Measurements from ENCODE around the gene R3HDM2.

The R3HDM2 gene

DNA sequence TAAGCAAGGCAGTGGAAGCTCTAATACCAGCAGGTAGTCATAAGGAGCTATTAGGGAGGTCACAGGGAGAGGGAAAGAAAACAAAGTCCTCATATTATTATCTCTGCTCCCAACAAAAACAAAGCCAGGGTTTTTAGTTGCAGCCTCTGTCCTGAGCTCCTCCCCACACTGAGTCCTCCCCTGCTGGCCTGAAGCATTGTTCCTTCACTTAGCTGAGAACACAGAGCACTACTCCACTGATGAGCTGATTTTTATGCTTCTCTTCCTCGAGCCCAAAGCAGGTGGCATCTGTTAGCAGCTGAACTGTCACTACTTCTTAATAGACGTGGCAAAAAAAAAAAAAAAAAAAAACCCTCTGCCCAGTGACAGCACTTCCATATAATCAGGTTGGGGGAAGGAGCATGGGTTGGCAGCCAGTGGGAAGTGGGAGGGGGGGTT lies 169.4 kb downstream of the R3HDM2 start:
- DNase-seq: peak; percentile 71

DNA sequence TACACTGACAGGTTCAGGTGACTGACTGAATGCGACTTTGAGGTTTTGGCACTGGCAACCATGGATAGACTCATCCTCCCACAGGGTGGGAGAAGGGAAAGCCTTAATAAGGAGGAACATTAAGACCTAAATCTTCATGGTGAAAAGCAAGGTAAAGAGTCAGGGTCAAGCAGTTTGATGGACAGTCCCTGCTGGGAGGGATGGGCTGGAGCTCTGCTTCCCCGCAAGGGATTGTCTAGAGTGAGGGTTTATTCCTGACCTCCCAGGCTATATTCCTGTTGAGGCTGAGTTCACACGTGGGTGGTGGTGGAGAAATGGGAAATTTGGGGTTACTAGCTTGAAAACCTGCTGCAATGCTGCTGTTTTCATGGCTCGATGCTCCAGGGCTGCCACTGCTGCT lies 170.5 kb downstream of the R3HDM2 start:
- no peak for DNase-seq

DNA sequence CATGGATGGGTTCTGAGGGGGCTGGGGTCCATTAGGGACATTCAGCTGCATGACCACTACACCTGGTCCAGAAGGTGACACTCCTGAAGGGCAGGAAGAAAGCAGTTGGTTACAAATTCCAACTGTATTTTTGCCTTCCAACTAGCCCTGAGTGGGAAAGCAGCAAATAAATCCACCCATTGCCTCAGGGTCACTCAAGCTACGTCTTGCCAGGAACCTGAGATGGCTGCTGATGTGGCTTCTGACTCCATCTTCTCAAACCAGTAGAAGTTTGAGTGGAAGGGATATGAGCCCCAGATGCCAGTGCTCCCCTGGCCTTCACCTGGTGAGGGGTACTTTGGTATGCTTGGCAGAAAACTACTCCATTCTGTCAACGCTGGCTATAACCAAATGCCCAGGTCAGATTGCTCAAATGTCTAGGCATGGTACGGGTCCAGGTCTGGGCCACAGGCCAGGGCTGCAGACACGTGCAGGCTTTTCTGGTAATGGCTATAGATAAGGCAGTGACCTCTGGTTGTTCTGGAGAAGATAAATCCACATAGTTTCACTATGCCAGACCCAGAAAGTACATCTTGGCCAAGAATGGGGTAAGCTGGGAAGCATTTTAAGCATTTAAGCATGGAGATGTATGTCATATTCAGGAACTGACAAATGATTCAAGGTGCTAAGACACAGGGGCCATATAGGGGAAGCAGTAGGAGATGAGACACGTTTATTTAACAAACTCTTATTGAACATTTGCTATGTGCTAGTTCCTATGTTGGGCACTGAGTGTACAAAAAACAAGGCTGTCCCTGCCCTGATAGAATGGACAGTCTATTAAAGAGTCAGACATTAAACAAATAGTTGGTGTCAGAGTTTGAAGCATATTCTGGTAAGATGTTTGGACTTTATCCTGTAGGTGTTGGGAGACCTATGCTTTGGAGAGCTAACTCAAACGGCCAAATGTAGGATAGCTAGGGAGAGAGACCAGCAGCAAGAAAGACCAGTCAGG lies 171.6 kb downstream of the R3HDM2 start:
- no peak for DNase-seq

DNA sequence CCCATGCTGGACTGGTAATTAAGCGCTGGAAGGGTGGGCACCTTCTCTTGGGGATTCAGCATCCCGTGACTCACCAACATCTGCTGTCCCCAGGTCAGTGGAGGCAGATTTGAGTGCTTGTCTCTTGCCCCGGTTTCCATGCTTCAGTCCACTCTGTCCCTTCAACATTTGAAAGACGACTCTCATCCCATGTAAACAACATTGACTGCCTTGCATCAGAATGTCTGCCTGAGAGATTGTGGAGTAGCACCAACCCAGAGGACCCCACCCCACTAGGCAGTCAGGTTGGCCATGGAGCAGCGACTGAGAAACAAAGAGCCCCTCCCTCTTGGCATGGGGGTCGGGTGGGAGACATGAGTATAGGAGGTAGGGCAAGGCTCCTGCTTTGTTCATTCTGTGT lies 174.9 kb downstream of the R3HDM2 start:
- no peak for DNase-seq

DNA sequence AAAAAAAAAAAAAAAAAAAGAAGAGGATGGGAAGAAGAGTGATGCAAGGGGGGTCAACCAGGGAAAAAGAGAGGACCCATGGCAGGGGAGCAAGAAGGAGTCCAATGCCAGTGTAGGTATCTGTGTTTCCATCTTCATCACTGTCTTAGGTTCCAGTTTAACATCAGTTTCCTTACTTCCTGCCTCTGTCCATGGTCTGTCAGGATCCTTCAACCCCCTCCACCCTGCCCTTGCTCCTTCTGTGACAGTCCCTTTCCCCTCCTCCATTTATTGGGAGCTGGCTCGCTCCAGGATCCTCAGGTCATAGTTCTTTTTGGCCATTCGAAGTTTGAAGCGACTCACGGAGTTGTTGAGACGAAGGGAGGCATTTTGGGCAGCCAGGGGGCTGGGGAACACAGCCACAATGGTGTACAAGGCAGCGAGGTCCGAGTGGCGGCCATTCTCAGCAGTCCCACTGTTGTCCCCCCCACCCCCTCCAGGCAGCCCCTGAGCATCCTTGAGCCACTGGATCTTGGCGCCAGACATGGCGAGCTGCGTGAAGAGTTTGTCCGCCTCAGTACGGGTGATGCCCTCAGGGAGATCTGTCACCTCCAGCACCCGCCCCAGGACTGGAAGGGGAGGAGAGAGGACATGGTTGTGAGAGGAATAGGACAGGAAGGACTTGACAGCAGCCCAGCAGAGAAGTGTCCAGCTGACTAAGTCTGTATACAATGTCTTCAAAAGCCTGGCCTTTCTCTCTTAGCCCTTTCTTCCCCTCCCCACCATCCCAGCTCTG lies 176.2 kb downstream of the R3HDM2 start:
- no peak for DNase-seq

DNA sequence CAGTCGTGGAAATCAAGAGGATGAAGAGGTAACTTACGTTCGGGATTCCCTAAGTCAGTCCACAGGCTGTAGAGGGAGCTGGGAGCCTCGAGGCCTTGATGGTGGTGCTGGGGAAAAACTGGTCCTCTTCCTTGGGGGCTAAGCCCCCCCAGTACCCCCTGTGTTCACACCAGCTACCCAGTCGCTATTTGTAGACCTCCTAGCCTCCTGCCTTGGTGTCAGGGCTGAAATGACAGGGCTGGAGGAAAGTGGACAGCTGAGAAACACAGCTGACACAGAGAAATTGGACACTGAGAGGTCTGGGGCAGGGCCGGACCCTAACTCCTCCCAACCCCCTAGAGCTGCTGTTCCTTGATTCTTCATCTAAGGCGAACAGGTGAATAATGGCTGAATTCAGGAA lies 179.9 kb downstream of the R3HDM2 start, which contains the start of gene STAC3:
TSS of gene STAC3 (minus strand) at position 232 of the 400 bp plus-strand sequence. CDS start 1,551 bp downstream, outside the sequence.
- DNase-seq: no peak

DNA sequence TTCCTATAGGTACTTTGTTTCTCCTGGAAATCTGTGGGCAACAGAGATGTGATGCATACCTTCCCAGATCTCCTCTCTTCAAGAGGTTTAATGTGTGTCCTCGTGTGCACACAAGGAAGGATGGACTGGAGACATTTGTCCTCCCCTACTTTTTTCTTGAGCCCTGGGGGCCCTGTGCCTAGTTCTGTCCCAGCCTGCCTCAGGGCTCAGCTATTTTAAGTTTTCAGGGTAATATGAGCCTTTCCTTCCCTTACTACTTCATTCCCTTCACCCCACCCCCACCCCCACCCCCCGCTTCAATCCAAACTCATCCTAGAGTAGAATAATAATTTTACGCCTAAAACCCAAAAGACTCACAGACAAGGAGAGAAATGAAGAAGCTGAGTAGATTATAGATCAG lies 180.3 kb downstream of the R3HDM2 start:
- no peak for DNase-seq

DNA sequence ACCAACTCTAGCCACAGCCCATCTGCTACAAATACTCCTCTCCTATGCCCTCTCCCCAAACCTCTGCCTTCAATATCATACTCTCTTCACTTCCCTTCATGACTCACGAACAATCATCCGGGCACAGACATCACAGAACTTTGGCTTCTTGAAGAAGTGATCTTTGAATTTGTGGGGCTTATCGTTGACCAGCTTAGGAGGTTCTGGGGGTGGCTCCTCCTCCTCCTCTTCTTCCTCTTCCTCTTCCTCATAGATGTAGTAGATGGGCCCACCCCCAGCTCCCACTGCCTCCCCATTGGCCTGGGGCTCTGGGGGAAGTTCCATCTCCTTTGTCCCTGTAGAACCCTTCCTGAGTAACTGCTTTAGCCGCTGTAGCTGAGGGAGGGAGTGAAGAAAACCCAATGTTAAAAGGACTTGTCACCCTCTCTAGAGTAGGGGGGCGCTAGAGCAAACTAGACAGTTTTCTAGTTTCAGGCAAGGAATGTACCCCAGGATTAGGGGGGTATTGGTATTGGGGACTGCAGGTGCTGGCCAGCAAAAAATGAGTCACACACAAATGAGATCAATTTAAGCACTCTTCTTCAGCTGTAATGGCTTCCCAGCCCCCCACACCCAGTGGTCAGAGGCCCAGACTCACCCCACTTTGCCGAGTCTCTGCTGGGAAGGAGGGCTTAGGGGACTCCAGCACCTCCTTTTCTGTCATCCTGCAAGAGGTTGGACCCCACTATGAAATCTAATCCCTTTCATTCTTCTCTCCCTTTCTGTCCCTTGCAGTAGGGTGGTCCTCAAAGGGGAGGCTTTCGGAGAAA lies 181.7 kb downstream of the R3HDM2 start:
- DNase-seq: no peak

DNA sequence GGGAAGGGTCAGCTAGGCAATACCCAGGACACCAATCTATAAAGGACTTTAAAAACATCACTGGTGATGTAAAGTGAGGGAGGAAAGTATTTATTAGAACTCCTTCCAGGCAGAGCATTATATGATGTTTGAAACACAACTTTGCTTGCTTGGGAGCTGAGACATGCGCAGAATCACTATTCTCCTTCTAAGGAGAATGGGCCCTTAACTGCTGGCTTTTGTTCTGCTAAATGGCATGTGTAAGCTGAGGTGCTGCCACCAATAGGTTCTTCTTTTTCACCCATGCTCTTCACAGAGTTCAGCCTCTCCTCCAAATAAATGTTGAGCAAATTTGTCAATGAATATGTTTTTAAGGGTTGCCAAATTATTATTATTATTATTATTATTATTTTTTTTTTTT lies 183.8 kb downstream of the R3HDM2 start:
- no peak for DNase-seq

DNA sequence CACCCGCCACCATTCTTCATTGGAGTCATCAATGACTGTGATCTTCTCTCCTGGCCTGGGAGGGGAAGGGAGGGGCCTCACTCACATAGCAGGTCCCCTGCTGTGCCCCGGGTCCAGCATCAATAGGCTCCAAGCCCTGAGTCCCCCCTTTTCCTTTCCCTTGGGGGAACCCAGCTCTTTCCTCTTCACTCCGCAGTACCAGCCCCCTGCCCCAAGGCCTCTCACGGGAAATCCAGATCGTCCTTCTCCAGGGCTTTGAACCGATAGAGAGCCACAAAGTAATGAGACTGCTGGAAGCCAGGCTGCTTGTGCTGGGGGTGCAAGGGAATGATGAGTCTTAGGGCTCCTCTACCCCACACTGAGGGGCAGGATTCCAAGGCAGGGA lies 186.5 kb downstream of the R3HDM2 start:
- no peak for DNase-seq

DNA sequence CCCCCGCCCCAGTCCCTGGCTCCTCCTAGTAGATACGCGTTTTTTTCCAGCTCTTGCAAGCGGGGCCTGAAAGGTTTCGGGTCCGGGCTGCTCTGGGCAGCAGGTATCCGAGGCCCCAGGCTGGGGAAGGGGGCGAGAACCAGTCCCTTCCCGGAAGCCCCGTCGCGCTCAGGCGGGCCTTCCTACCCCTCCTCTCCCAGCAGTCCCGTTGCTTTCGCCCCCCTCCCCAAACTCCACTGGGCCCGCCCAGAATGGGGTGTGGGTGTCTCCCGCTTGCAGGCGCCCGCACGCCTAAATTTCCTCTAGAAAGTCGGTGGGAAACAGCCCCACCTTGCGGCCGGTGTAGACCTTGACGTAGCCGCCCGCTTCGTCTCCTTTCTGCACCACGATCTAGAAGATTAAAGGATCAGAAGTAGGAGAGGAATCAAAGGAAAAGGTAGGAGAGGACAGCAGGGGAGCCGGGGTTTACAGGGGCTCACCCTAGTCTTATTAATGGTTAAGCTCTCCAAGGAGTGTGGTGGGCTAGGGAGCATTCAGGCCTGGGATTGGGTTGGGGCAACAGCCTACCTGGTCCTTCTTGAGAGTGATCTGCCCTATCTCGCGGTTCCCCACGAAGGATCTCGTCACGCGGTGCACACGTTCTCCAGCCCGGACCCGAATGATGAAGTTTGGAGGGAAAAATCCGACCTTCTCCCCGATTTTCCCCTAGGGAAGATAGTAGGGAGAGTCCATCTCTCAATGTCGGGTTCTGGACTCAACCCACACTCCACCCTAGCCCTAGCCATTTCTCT lies 187.1 kb downstream of the R3HDM2 start:
- DNase-seq: peak; percentile 93

DNA sequence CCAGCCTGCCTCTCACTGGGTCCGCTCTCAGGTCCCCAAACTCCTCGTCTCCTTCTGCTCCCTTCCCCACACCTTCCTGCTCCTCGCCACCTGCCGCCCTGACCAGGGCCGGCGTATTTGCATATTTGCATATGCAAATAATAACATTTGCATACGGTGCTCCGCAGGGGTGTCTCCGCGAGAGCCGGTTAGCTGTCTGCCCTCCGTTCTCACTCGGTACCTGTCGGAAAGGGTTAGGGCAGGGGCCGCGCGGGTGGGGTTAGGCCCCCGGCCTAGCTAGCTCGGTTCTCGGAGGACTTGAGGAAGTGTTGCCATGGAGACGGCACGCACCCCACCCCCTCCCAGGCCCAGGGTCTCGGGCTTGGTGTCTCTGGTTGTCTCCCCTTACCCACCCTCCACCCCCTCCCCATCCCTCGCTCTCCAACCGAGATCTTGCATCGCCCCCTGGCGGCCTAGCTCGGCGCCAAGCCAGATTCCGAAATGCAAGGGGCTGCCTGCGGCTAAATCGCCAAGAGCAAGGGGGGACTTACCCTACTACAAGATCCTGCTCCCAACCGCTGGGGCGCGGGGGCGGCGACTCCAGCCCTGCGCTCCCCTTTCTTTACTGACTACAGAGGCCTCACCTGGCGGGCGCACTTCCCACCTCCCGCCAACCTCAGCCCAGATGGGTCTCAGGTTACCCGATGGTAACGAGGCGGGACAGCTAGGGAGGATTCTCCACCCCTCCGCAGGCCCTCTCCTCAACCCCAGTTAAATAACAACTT lies 188.0 kb downstream of the R3HDM2 start:
- DNase-seq: peak; percentile 96

DNA sequence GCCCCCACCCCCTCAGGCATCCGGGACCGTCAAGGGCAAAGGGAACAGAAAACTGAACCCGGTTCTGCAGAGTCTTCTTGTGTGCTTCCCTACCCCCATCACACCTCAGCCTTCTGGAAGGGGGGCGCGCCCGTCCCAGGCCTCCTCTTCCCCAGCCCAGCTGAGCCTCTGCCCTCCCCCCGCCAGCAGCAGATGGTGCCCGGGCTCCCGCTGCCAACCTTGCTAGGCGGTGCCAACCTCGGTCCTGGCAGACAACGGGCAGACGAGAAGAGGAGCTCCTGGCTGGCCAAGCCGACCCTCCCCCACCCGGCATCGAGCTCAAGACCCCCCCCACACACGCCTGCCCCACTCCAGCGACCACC lies 188.5 kb downstream of the R3HDM2 start:
- no peak for DNase-seq

DNA sequence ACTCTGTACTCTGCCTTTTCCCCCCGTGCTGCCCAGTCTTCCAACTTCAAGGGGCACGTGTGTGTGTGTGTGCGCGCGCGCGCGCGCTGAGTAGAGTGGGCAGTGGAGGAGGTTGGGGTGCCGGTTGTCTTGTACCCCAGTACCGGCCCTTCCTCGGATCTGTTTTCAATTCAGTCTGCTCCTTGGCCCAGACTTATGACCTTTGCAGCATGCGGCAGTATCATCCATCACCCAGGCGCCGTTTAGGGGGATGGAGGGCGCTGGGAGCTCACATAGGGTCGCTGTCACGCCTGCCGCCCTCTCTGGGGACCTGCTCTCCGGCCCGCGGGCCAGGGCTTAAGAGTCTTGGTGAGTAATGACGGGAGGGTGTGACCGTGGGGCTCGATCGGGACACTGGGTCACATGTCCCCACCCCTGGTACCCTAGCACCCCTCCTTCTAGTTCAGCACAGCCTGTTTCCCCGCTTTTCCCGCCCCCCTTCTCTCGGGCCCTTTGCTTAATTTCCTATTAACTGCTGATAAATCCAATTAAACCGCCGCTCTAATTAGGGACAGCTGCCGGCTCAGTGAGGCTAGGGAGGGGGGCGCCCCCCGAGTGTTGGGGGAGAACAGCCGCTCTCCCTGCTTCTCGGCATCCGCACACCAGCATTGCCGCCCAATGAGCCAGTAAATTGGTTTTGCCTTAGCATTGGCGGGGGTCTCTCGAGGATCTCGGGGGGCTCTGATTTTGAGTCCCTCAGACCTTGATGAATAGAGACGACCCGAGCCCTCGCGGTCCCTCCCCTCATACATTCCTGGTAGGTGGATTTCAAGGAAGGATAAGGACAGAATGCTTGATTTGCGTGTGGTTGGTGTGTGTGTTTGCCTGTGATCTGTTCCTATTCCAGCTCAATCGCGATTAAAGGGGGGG lies 189.2 kb downstream of the R3HDM2 start:
- peak; percentile 74 for DNase-seq

DNA sequence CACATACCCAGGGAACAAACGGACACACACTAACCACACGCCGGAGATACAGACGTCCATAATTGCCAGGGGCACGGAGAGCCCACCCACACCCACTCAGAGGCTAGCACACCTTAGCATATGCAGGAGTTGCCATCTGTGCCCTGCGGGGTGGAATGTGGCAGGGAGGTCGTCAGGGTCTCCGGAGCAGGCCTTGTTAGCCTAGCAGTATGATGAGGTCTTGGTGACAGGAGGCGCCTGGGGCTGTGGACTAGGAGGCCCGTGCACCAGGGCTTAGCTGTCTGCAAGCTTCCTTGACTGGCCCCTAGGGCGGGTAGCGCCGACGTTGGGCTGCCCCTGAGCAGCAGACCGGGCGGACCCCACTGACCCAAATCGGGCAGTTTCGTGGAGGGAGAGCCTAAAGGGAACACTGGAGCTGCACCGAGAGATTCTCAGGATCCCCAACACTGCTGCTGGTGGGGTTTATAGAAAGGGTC lies 189.9 kb downstream of the R3HDM2 start:
- DNase-seq: peak; percentile 81

DNA sequence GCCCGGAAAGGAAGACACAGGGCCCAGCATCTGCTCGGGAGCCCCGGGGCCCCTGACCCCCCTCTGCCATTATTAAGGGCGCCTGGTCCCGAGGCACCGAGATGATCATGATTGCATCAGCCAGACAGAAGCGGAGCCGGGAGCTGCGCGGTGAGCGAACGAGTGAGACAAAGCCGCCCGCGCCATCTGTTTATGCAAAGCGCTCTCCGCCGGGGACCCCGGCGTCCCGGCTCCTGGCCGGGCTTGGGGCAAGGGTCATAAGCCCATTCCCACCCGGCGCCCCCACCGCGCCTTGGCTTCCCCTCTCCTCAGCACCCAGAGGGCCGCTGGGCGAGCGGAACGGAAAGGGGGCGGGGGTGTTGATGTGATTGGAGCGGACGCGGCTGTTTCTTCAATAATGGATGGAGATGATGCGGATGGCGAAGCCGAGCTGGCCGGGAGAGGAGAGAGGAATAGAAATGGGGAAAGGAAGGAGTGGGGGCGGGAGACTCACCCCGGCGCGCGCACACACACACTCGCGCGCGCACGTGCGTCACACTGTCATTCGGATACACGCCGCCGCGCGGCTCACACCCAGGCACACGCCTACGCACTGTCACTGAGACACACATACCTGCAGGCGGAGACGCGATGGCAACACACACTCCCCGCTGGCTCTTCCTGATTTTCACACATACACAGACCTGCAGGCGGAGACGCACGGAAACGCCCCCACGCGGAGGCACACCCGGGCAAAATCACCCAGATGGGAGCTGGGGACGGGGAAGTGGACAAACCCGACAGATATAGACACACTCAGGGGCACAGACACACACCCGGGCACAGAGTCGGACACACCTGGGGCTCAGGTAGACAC lies 190.5 kb downstream of the R3HDM2 start:
- DNase-seq: peak; percentile 88

DNA sequence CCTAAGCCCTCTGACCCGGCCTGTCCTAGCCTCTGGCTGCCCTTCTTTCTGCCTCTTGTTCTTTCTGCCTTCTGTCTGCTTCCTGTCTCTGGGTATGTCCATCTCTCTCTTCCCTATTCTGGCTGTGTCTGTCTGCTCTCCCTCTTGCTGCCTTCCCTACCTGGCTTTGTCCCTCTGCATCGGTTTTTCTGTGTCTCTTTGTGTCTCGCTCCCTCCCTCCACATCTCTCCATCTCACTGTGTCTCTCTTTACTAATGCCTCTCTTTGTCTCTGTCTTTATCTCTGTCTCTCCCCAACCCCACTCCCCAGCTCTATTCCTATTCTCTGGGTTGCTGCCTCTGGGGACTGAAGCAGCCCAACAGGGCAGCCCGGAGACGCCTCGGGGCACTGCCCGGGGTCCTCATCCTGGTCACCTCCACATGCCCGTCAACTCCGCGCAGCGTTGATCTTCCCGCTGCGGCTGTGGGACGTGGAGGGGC lies 191.2 kb downstream of the R3HDM2 start:
- DNase-seq: no peak

DNA sequence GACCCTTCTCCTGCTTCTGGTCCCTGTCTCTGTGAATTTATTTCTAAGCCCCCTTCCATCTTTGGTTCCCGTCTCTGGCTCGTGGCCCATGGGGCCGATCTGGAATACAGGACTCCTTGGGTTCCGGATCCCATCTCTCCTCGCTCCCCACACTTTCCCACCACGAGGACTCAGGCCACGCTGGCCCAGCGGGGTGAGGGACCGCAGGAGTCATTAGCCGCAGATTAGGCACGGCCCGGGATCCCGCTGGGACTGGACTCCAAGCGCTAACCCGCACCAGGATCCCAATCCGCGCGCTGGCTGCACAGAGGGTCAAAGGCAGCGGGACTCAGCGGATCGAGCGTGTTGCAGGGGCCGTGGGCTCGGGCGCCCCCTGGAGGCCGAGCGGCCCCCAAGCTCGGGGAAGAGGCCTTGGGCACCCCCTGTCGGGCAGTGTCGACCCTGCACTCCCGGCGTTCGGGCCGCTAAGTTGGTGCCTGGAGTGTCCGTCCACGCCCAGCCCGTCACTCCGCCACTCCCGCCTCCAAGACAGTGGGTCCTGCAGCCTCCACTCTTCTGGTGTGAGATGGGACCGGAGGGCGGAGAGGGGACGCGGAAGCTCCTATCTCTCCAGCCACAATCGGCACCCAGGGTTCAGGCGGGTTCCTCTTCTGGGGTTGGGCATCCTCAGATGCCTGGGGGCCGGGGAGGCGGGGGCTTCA lies 191.8 kb downstream of the R3HDM2 start:
- peak; percentile 97 for DNase-seq
